ENCODE measurements around the gene SMPD1.
A peak's percentile ranks its signal among the peaks of the same experiment; 100 is the strongest.
"Not testable (repeated sequence)": the region's sequence is repeated elsewhere in the genome, so short reads cannot be mapped to it uniquely, and the experiment has no call there.

The SMPD1 gene

DNA sequence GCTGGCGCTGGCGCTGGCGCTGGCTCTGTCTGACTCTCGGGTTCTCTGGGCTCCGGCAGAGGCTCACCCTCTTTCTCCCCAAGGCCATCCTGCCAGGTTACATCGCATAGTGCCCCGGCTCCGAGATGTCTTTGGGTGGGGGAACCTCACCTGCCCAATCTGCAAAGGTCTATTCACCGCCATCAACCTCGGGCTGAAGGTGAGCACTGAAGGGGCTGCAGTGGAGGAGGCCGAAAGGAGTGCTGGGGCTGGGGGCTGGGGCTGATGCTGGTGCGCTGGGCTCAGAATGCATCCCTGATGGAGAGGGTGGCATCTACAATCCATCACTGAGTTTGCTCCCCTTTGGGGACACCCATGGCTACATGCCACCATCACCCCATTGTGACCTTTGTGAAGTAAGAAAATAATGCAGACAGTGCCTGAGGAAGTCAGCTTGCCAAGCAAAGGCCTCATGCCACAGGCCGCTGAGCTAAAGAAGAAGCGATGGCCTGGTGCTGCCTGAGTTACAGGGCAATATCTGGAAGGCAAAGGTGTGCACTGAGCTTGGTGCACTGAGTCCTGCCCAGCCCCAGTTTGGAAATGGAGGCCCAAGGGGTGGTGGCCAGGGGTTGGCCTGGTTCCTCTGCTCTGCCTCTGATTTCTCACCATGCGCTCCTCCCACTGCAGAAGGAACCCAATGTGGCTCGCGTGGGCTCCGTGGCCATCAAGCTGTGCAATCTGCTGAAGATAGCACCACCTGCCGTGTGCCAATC lies 620 bp downstream of the SMPD1 start:
- H2AFZ ChIP-seq (ENCODE audit: low read length, unreplicated experiment) = peak overlapping the region; percentile 36
- peaks cover 12% of the 10 kb centered on the region for H3K79me2 ChIP-seq (ENCODE audit: control insufficient read depth, insufficient read depth, low read length, unreplicated experiment)
- no peaks in the 10 kb centered on the region for H3K27me3 ChIP-seq (ENCODE audit: insufficient read depth, low read length)
- H3K4me1 ChIP-seq (ENCODE audit: control insufficient read depth, insufficient read depth, low read length, unreplicated experiment) = peaks cover 31% of the 10 kb centered on the region
- peak overlapping the region; percentile 91 for H3K4me3 ChIP-seq (ENCODE audit: low read depth, low read length)
- H3K27ac ChIP-seq (ENCODE audit: low read depth, low read length) = no peak overlapping the region
- no peaks in the 10 kb centered on the region for H3K36me3 ChIP-seq (ENCODE audit: insufficient read depth, low read length)

DNA sequence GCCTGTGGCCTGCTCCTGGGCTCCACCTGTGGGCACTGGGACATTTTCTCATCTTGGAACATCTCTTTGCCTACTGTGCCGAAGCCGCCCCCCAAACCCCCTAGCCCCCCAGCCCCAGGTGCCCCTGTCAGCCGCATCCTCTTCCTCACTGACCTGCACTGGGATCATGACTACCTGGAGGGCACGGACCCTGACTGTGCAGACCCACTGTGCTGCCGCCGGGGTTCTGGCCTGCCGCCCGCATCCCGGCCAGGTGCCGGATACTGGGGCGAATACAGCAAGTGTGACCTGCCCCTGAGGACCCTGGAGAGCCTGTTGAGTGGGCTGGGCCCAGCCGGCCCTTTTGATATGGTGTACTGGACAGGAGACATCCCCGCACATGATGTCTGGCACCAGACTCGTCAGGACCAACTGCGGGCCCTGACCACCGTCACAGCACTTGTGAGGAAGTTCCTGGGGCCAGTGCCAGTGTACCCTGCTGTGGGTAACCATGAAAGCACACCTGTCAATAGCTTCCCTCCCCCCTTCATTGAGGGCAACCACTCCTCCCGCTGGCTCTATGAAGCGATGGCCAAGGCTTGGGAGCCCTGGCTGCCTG lies 1.4 kb downstream of the SMPD1 start:
- peak overlapping the region; percentile 91 for H3K4me3 ChIP-seq (ENCODE audit: low read depth, low read length)

GRCh38 chr11:6392251-6392650 lies 2.0 kb downstream of the SMPD1 start:
- H3K4me1 ChIP-seq (ENCODE audit: control insufficient read depth, insufficient read depth, low read length, unreplicated experiment) = peaks cover 34% of the 10 kb centered on the region
- not testable (repeated sequence) for H3K27me3 ChIP-seq (ENCODE audit: insufficient read depth, low read length); H3K27ac ChIP-seq (ENCODE audit: low read depth, low read length); H2AFZ ChIP-seq (ENCODE audit: low read length, unreplicated experiment); H3K36me3 ChIP-seq (ENCODE audit: insufficient read depth, low read length); H3K4me3 ChIP-seq (ENCODE audit: low read depth, low read length)
- H3K79me2 ChIP-seq (ENCODE audit: control insufficient read depth, insufficient read depth, low read length, unreplicated experiment) = peaks cover 12% of the 10 kb centered on the region

More for the DNA sequence above, 1.4 kb downstream of the SMPD1 start:
- Histone ChIP-seq H3K27me3 (ENCODE audit: insufficient read depth, low read length) (no peaks in the 10 kb centered on the region), H3K27ac (ENCODE audit: low read depth, low read length) (no peak overlapping the region), H2AFZ (ENCODE audit: low read length, unreplicated experiment) (no peak overlapping the region), H3K79me2 (ENCODE audit: control insufficient read depth, insufficient read depth, low read length, unreplicated experiment) (peaks cover 12% of the 10 kb centered on the region), H3K36me3 (ENCODE audit: insufficient read depth, low read length) (no peaks in the 10 kb centered on the region), H3K4me1 (ENCODE audit: control insufficient read depth, insufficient read depth, low read length, unreplicated experiment) (peaks cover 31% of the 10 kb centered on the region)

DNA sequence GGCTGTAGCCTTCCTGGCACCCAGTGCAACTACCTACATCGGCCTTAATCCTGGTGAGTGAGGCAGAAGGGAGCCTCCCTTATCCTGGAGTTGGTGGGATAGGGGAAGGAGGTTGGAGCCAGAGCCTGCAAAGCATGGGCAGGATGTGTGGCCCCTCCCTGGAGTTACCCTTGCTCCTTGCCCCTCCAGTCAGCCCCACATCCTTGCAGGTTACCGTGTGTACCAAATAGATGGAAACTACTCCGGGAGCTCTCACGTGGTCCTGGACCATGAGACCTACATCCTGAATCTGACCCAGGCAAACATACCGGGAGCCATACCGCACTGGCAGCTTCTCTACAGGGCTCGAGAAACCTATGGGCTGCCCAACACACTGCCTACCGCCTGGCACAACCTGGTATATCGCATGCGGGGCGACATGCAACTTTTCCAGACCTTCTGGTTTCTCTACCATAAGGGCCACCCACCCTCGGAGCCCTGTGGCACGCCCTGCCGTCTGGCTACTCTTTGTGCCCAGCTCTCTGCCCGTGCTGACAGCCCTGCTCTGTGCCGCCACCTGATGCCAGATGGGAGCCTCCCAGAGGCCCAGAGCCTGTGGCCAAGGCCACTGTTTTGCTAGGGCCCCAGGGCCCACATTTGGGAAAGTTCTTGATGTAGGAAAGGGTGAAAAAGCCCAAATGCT lies 3.9 kb downstream of the SMPD1 start:
- H3K27ac ChIP-seq (ENCODE audit: low read depth, low read length) = no peak overlapping the region
- H3K4me3 ChIP-seq (ENCODE audit: low read depth, low read length) = no peak overlapping the region
- H3K27me3 ChIP-seq (ENCODE audit: insufficient read depth, low read length) = no peaks in the 10 kb centered on the region
- no peak overlapping the region for H2AFZ ChIP-seq (ENCODE audit: low read length, unreplicated experiment)
- no peaks in the 10 kb centered on the region for H3K36me3 ChIP-seq (ENCODE audit: insufficient read depth, low read length)
- peaks cover 28% of the 10 kb centered on the region for H3K4me1 ChIP-seq (ENCODE audit: control insufficient read depth, insufficient read depth, low read length, unreplicated experiment)
- peaks cover 12% of the 10 kb centered on the region for H3K79me2 ChIP-seq (ENCODE audit: control insufficient read depth, insufficient read depth, low read length, unreplicated experiment)

GRCh38 chr11:6395470-6396060 lies 5.3 kb downstream of the SMPD1 start:
- Histone ChIP-seq H3K79me2 (ENCODE audit: control insufficient read depth, insufficient read depth, low read length, unreplicated experiment) (peaks cover 12% of the 10 kb centered on the region), H3K27ac (ENCODE audit: low read depth, low read length) (no peak overlapping the region), H3K36me3 (ENCODE audit: insufficient read depth, low read length) (no peaks in the 10 kb centered on the region), H2AFZ (ENCODE audit: low read length, unreplicated experiment) (no peak overlapping the region), H3K4me1 (ENCODE audit: control insufficient read depth, insufficient read depth, low read length, unreplicated experiment) (peaks cover 21% of the 10 kb centered on the region), H3K27me3 (ENCODE audit: insufficient read depth, low read length) (no peaks in the 10 kb centered on the region), H3K4me3 (ENCODE audit: low read depth, low read length) (no peak overlapping the region)

GRCh38 chr11:6397156-6397555 lies 6.9 kb downstream of the SMPD1 start:
- H3K27me3 ChIP-seq (ENCODE audit: insufficient read depth, low read length) = no peaks in the 10 kb centered on the region
- no peak overlapping the region for H3K27ac ChIP-seq (ENCODE audit: low read depth, low read length)
- no peak overlapping the region; the same call in 1 of the 2 replicates for H3K4me3 ChIP-seq (ENCODE audit: low read depth, low read length)
- H3K36me3 ChIP-seq (ENCODE audit: insufficient read depth, low read length) = no peaks in the 10 kb centered on the region
- H2AFZ ChIP-seq (ENCODE audit: low read length, unreplicated experiment) = no peak overlapping the region
- peaks cover 17% of the 10 kb centered on the region for H3K4me1 ChIP-seq (ENCODE audit: control insufficient read depth, insufficient read depth, low read length, unreplicated experiment)
- H3K79me2 ChIP-seq (ENCODE audit: control insufficient read depth, insufficient read depth, low read length, unreplicated experiment) = no peaks in the 10 kb centered on the region

DNA sequence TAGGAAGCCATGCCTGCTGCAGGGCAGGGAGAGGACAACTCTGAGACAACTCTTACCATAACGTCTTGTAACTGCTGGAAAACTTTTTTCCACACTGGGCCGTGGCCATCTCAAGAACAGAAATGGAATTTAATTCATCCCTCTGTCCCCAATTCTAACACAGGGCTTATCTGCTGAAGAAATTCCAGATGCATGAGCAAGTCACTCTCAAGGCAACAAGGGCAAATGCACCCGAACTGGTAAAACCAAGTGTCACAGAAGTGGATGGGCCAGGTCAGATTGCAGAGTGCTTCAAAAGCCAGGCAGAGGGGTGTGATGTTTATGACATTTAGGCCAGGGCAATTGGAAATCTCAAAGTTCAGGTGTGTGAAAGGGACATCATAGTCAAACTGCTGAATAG lies 7.4 kb downstream of the SMPD1 start:
- no peak overlapping the region for H3K27ac ChIP-seq (ENCODE audit: low read depth, low read length)
- no peak overlapping the region for H2AFZ ChIP-seq (ENCODE audit: low read length, unreplicated experiment)
- peaks cover 17% of the 10 kb centered on the region for H3K4me1 ChIP-seq (ENCODE audit: control insufficient read depth, insufficient read depth, low read length, unreplicated experiment)
- H3K27me3 ChIP-seq (ENCODE audit: insufficient read depth, low read length) = no peaks in the 10 kb centered on the region
- no peaks in the 10 kb centered on the region for H3K36me3 ChIP-seq (ENCODE audit: insufficient read depth, low read length)
- no peaks in the 10 kb centered on the region for H3K79me2 ChIP-seq (ENCODE audit: control insufficient read depth, insufficient read depth, low read length, unreplicated experiment)
- H3K4me3 ChIP-seq (ENCODE audit: low read depth, low read length) = no peak overlapping the region; the same call in 1 of the 2 replicates

- Histone ChIP-seq H3K4me3 (ENCODE audit: low read depth, low read length) (no peak overlapping the region), H3K79me2 (ENCODE audit: control insufficient read depth, insufficient read depth, low read length, unreplicated experiment) (no peaks in the 10 kb centered on the region), H3K27me3 (ENCODE audit: insufficient read depth, low read length) (no peaks in the 10 kb centered on the region), H2AFZ (ENCODE audit: low read length, unreplicated experiment) (no peak overlapping the region), H3K36me3 (ENCODE audit: insufficient read depth, low read length) (no peaks in the 10 kb centered on the region), H3K27ac (ENCODE audit: low read depth, low read length) (no peak overlapping the region), H3K4me1 (ENCODE audit: control insufficient read depth, insufficient read depth, low read length, unreplicated experiment) (peaks cover 17% of the 10 kb centered on the region)
Measured at GRCh38 chr11:6400431-6401345, 10.4 kb downstream of the SMPD1 start.

DNA sequence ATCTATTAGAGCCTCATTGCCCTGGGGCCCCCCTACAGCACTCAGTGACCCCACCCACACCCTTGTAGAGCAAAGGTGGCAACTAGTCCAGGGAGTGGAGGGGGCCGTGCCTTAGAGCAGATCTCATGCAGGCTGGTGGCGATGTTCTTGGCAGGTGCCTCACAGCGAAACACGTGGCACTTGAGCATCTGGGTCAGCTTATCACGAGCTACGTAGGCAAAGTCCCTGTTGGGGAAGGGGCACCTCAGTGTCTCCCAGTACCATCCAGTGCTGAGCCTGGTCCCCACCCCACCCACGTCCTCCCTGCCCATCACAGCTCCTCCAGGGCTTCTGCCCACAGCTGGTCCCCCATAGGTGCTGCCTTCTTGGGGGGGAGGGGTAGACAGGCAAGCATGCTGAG lies 11.2 kb downstream of the SMPD1 start:
- Histone ChIP-seq H3K4me3 (ENCODE audit: low read depth, low read length) (no peak overlapping the region), H3K79me2 (ENCODE audit: control insufficient read depth, insufficient read depth, low read length, unreplicated experiment) (no peaks in the 10 kb centered on the region), H3K4me1 (ENCODE audit: control insufficient read depth, insufficient read depth, low read length, unreplicated experiment) (peaks cover 17% of the 10 kb centered on the region), H2AFZ (ENCODE audit: low read length, unreplicated experiment) (no peak overlapping the region), H3K36me3 (ENCODE audit: insufficient read depth, low read length) (no peaks in the 10 kb centered on the region), H3K27ac (ENCODE audit: low read depth, low read length) (no peak overlapping the region), H3K27me3 (ENCODE audit: insufficient read depth, low read length) (no peaks in the 10 kb centered on the region)

DNA sequence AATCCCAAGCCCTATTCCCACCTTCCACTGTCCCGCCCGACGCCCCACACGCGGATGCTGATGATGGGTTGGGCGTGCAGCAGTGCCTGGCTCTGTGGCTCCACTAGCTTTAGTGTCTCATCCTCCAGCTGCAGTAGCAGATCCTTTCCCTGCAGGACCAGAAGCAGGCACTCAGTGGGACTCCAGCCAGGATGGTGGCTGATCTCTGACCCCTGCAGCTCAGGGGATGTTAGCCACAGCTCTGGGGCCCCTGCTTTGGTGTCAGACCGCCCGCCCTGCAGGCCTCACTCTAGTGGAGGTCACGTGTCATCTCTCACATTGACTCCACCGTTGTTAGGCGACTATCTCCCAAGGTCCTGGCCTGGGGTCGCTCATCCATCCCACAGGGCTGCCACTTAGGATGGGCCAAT lies 11.8 kb downstream of the SMPD1 start:
- H3K36me3 ChIP-seq (ENCODE audit: insufficient read depth, low read length) = no peaks in the 10 kb centered on the region
- H3K4me3 ChIP-seq (ENCODE audit: low read depth, low read length) = no peak overlapping the region
- no peaks in the 10 kb centered on the region for H3K27me3 ChIP-seq (ENCODE audit: insufficient read depth, low read length)
- H3K4me1 ChIP-seq (ENCODE audit: control insufficient read depth, insufficient read depth, low read length, unreplicated experiment) = peaks cover 15% of the 10 kb centered on the region
- no peak overlapping the region for H2AFZ ChIP-seq (ENCODE audit: low read length, unreplicated experiment)
- no peak overlapping the region for H3K27ac ChIP-seq (ENCODE audit: low read depth, low read length)
- H3K79me2 ChIP-seq (ENCODE audit: control insufficient read depth, insufficient read depth, low read length, unreplicated experiment) = no peaks in the 10 kb centered on the region

Data from ACC112 (cell line).